HG02981 (cell line): ENCODE measurements around the gene ZNG1F.
"Not testable (repeated sequence)": the region's sequence is repeated elsewhere in the genome, so short reads cannot be mapped to it uniquely, and the experiment has no call there.

ENCODE experiments used
- ATAC-seq: cut with Tn5 transposase; IDR thresholded peaks from one replicate; pipeline ENCODE4 v1.9.1; 2021; ENCODE audit warnings: mild to moderate bottlenecking, moderate library complexity; ENCODE audit not compliant: unreplicated experiment

Gene ZNG1F

DNA sequence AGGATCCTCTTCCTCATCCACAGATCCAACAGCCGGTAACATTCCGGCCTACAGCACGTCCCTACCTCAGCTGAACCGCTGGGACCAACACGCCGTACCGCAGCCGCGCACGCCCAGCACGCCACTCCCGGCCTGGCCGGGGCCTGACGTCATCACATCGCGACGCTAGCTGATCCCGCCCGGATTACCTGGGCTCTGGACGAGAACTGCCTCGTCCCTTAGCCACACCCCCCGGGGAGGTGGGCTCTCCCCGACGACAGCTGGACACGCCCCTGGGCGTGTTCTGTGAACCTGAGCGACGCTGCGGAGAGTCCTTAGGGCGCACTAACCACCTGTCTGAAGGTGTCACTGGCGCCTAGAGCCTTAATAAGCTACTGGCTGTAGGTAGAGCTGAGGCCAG lies at the start of gene ZNG1F:
TSS of gene ZNG1F (minus strand) at position 101 of the 400 bp plus-strand sequence. CDS start at position 42, 59 bp downstream.
- not testable (repeated sequence) for ATAC-seq

DNA sequence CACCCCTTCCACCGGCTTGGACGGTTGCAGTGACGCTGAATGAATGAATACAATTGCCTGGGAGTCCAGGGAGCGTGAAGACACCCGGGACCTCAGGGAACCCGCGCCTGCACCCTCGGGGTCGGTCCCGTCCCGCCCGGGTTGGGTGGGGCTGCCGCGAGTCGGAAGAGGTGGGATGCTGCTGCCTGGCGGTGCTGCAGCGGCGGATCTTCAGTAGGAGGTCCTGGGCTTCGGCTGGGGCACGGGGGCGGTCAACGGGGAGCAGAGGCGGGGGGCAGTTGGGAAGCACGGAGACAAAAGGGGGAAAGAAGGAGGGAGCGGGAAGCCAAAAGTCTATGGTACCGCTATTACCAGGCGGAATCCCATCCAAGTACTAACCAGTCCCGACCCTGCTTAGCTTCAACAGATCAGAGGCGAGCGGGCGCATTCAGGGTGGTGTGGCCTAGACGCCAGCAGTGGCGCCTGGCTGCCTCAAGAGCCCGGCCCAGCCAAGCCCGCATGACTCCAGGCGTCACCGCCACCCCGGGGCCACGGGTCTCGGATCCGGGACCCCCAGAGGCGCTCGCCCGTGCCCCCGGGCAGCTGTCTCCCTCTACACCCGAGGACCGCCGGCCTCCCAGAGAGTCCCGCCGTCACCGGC lies 48.1 kb upstream of the ZNG1F start:
- ATAC-seq: not testable (repeated sequence)

DNA sequence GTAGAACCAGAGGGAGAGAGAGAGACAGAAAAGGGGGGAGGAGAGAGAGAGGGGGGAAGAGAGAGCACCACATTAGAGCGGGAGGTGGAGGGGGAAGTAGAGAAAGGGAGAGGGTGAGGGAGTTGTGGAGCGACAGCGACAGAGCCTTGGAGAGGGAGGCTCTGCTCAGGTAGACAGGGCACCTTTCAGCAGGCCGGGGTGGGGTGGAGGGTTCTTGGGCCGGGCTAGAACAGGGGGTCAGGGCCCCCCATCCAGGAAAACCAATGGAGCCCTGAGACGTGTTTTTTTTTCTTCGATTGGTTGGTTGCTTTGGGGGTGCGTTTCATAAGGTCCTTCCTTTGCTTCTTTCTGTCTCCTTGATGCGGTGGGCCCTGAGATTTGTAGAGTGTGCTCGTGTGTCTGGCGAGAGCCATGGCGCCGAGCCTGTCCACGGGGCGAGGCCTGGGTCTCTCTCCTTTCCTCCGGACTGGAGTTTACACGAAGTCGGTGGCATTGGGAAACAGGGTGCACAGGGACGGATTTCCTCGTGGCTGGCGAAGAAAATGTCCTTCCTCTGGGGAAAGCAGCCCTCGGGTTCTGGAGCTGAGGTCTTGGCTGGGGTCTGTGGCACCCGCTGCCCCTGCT lies 47.5 kb upstream of the ZNG1F start:
- ATAC-seq: not testable (repeated sequence)

DNA sequence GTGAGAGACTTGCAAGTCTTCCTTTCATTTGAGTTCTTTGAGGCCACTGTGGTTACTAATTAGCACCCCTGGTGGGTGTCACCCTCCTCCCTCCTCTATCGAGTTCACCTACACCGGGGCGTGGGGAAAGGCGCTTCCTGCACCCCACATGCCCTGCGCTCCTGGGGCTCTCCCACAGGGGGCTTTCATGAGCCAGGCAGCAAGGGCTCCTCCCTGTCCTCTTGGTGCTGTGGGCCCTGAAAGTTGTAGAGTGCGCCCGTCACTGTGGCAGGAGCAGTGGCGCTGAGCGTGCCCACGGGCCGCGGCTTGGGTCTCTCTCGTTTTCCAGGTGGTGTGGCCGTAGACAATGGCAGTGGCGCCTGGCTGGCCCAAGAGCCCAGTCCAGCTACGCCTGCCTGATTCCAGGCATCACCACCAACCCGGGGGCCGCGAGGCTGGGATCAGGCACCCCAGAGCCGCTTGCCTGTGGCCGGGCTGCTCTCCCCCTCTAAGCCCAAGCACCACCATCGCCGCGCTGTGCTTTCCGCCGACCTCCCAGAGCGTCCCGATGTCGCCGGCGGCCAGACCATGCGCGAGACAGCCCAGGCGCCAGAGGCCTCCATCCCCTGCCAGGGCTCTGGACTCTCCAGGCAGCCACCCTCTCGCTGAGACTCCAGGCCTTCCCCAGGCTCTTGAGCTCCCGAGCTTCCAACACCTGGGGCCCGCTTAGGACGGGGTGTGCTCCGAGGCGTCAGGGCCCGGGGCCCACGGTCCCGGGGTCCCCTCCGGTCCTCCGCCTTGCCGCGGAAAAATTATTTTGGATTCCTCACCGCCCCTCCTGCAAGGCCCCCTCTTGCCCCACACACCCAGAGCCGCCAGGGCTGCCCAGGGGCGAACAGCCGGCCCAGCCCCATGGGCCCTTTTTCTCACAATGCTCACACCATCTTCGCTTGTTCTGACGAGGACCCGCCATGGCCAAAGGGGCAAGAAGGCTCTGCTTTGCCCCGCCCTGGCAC lies 46.0 kb upstream of the ZNG1F start:
- peak; percentile 100 for ATAC-seq

DNA sequence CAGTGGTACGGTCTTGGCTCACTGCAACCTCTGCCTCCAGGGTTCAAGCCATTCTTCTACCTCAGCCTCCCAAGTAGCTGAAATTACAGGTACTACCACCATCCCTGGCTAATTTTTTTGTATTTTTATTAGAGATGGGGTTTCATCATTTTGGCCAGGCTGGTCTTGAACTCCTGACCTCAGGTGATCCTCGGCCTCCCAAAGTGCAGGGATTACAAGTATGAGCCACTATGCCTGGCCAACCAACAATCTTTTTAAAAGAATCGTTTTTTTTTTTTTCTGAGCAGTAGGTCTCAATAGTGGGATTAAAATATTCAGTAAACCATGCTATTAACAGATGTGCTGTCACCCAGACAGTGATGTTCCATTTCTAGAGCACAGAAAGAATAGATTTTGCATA lies 45.1 kb upstream of the ZNG1F start:
- not testable (repeated sequence) for ATAC-seq

DNA sequence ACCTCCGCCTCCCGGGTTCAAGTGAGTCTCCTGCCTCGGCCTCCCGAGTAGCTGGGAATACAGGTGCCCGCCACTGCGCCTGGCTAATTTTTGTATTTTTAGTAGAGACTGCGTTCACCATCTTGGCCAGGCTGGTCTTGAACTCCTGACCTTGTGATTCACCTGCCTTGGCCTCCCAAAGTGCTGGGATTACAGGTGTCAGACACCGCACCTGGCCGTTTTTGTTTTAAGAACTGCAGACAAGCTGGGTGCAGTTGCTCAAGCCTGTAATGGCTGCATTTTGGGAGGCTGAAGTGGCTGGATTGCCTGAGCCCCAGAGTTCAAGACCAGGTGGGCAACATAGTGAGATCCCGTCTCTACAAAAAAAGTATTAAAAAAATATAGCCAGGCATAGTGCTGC lies 43.2 kb upstream of the ZNG1F start:
- not testable (repeated sequence) for ATAC-seq

DNA sequence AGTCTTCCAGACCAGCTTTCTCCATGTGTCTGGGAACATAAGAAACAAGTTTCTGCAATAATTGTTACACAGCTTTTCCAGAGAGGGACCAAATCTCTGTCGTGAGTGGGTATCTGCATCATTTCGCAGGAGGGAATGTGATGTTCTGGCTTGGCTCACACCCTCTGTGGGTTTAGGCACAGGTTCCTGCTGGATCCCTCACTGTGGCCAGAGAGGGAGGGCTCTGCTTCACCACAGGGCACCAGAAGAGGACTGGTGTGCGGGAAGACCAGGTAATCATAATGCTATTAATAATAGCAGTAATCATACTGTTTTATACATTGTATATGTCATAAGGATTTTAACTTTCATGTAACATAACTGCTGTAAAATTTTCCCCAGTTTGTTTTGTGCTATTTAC lies 41.3 kb upstream of the ZNG1F start:
- not testable (repeated sequence) for ATAC-seq

DNA sequence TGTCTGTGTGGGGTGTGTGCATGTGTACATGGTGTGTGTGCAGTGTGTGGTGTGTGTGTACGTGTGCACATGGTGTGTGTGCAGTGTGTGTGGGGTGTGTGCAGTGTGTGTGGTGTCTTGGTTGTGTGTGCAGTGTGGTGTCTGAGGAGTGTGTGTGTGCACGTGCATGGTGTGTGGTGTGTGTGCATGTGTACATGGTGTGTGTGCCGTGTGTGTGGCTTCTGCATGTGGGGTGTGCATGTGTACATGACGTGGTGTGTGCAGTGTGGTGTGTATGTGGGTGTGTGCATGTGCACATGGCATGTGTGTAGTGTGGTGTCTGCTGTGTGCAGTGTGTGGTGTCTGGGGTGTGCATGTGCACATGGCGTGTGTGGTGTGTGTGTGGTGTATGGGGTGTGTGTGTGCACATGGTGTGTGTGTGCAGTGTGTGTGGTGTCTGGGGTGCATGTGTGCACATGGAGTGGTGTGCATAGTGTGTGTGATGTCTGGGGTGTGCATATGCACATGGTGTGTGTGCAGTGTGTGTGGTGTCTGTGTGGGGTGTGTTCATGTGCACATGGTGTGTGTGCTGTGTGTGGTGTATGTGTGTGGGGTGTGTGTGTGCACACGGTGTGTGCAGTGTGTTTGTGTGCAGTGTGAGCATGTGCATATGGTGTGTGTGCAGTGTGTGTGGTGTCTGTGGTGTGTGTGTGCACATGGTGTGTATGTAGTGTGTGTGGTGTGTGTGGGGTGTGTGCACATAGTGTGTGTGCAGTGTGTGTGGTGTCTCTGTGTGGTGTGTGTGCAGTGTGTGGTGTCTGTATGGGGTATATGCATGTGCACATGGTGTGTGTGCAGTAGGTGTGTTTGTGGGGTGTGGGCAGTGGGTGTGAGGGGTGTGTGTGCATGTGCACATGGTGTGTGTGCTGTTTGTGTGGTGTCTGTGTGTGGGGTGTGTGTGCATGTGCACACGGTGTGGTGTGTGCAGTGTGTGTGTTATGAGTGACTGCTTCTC lies 40.6 kb upstream of the ZNG1F start:
- ATAC-seq: no peak

DNA sequence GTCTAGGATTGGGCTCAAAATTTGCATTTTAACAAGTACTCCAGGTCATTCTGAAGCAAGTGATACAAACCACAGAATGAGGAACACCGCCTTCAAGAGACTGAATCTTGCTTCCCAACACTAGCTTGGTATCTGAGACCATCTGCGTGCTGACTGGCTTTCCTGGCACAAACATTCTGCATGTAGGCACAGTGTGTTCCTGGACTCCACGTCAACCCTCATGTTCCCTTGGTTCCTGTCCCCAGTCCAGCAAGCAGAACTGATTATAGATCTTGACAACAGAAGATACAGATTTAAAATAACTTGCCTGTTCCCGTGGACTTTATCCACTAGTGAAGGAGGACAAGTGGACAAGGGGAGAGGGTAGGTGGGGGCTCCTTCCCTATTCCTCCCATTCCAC lies 30.7 kb upstream of the ZNG1F start:
- ATAC-seq: not testable (repeated sequence)

DNA sequence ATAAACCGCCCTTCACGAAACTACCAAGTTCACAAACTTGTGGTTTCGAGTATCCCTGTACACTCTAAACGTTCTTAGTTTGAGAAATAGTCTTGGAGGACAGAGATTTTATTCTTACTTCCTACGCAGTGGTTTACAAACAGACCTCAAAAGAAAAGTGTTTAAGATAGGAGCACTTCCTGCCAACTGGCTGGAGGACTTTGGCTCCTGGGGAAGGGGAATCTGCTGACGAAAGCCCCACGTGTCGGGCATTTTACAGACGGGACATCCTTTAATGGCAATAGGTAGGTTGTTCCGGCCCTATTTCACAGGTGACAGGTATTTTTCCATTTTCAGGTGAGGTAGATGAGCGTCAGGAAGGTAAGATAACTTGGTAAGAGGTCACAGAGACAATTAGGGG lies 678 bp downstream of the ZNG1F start:
- ATAC-seq: not testable (repeated sequence)

DNA sequence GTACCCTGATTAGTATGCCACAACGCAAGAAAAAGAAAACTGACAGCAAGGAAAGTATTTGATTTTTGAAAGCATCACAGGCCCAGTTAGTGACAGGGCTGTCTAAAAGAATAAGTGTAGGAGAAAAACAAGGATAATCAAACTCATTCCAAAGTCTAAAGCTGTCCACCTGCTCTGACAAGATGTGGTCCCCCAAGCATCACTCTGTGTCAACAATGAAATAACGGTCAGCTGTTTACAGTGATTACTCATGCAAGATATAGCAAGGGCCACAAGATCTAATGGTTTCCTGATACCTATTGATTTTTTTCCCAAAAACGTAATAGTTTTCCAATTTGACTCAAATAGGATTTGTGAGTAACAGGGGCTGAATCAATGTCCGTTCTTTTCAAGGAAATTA lies 14.1 kb downstream of the ZNG1F start:
- ATAC-seq: not testable (repeated sequence)

DNA sequence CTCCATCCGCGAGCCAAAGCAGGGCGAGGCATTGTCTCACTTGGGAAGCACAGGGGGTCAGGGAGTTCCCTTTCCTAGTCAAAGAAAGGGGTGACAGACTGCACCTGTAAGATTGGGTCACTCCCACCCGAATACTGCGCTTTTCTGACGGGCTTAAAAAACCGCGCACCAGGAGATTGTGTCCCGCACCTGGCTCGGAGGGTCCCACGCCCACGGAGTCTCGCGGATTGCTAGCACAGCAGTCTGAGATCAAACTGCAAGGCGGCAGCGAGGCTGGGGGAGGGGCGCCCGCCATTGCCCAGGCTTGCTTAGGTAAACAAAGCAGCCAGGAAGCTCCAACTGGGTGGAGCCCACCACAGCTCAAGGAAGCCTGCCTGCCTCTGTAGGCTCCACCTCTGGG lies 39.0 kb downstream of the ZNG1F start:
- not testable (repeated sequence) for ATAC-seq

DNA sequence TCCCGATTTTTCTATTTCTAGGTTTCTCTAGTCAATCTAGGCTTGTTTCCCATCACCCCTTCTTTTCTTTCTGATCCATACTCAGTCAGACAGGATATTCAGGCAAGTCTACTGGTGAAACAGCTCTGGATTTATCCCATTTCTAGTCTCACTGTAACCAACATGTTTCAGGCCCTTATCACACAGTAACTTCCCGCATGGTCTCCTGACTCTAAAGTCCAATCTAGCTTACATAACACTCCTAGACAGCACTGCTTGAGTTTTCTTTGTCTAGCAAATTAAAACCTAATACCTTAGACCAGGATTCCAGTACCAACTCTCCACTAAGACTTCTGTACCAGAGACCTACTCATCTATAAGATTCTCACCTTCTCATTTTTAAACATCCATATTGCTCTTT lies 47.2 kb downstream of the ZNG1F start:
- ATAC-seq: not testable (repeated sequence)

DNA sequence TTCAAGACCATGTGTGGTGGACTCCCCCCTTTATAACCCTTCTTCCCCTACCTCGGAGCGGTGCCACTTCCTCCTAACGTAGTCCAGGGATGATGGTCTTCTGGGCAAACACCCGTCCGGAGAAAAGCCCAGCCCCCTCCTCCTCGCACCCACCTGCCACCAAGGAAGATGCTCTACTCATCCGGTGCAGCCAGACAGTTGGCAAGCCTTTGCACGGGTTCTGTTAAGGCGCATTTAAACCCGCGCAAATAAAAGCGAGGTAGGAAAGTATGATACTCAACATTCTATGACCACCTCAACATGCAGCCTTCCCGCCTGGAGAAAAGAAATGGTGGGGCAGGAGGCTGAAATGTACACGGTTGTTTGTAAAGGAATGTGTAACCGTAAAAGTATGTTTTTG lies 60.5 kb downstream of the ZNG1F start, which contains the start of gene FOXD4L6:
TSS of gene FOXD4L6 (minus strand) at position 101 of the 400 bp plus-strand sequence. CDS start 298 bp downstream, outside the sequence.
- ATAC-seq: not testable (repeated sequence)

DNA sequence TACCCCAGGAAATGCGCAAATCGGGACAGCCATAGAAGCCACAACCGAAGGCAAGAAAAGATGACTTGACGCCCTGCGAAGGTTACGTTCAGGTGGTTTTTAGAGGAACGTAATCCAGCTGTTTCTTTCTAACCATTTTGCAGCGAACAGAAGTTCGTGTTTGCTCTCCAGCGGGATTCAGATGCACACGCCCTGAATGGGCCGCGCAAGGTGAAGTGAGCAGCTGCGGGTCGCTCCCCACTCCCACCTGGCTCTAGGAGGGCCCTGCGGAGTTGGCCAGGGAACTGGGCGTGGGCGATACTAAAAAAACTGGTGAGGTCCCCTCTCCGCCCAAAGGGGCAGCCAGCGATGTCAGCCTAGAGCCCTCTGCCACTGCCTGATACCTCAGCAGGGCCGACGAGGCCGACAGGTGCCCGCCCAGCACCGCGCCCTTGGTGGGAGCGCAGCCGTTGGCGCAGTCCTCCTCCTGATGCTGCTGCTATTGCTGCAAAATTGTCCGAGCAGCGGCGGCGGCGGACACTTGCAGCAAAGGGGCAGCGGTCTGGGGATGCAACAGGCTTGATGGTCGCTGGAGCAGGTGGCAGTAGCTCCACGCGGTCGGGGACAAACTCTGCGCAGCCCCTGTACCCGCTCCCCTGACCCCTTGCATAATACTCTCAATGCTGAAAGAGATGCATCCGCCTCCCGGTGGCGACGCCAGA lies 62.2 kb downstream of the ZNG1F start:
- ATAC-seq: not testable (repeated sequence)

DNA sequence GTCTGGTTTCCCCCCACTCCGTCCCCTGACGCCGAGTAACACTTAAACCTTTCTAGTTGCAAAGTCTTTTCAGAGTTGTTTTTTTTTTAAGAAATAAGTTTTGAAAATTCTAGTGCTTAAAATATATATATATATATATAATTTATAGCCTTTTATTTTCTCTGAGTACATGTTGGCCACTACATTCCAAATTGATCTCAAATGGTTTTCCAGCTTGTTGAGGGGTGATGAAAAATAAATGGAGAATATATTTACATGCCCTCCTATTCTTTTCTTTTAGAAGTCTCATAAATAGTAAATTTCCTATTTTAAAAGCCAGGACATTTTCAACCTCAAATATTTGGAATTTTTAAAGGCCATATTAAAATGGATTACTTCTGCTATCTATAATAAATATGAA lies 63.2 kb downstream of the ZNG1F start:
- ATAC-seq: not testable (repeated sequence)

DNA sequence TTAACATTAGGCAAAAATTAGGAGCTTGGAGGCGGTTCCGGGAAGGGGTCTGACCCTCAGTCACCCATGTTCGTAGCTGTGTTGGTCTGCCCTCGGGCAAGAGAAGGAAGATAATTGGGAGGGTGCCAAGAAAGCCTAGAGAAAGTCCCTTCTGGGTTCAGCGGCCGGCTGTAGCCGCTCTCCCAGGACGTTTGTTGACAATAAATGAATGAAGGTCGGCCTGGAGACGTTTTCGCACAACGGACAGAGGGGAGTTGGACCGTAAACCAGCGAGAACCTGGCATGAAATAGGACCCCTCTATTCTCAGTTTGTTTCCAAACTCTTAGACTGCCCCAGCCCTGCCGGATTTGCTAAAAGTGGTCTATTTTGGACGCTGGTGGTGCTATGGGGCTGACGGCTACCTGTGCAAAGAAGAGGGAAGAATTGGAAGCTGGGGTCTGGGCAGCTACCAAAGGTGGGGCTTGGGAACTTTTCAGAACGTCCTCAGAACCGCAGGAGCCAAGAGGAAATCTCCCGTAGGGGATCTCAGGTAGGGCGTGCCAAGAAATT lies 63.9 kb downstream of the ZNG1F start:
- ATAC-seq: not testable (repeated sequence)

DNA sequence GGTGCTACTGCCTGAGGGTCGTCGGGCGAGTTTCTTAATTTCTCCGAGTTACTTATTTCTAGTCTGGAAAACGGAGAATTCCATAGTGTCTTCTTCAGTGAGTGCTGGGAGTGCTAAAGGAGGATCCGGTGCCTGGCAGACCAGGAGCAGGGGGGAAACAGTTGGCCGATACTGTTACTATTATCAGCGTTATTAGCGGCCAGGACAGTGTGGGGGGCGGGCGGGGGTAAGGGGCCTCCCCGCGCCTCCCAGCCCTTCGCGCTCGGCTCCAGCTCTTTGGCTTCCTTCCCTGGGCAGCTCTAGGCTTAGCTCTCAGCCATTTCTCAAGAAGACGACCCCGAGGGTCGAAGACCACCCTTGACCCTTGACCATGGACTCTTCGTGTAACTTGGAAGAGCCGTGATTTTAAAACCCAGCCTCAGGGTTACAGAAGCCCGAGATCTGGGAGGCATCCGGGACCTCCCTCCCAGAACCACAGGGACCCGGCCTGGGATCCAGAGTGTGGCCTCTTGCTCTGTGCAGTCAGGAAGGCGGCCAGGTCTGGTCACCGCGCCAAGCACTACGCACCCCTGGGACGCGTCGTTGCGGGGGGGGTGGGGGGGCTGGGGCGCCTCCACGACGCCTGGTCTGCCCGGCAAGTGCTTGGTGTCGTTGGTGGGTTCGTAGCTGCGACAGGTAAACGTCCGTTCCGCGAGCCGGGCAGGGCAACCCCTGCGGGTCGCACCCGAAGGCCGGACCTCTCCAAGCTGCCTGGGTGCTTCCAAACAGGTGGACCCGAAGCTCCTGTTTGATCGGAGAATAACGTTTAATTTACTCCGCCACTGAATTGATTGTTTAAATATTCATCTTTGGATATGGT lies 64.6 kb downstream of the ZNG1F start:
- ATAC-seq: not testable (repeated sequence)
